GM19452 (cell line): ENCODE results near the gene RXRA.

Experiments
- ATAC-seq: cut with Tn5 transposase; IDR thresholded peaks from one replicate; pipeline ENCODE4 v1.9.1; 2021; ENCODE audit not compliant: unreplicated experiment

RXRA gene

DNA sequence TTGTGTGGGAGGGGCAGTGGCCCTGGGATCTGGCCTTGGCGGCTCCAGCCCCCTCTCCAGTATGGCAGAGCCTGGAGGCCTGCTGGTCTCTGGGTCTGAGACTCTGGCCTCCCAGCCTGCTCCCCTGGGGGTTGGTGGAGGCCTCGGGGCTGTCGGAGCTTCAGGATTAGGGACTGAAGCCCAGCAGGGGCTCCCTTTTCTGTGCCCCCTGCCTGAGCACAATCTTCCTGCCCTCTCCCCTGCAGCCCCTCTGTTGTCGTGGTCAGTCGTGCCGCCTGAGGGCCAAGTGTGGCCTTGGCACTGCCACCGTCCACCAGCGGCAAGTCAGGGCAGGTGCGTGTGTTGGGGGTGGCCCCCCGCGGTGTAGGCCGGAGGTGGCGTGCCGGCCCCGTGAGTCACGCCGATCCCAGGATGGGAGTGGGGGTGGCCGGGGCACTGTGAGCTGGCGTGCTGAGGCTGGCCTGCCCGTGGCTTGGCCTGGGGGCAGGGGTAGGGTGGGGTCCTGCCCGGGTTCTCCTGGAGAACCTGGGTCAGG lies 53.6 kb downstream of the RXRA start:
- ATAC-seq, result no peak

DNA sequence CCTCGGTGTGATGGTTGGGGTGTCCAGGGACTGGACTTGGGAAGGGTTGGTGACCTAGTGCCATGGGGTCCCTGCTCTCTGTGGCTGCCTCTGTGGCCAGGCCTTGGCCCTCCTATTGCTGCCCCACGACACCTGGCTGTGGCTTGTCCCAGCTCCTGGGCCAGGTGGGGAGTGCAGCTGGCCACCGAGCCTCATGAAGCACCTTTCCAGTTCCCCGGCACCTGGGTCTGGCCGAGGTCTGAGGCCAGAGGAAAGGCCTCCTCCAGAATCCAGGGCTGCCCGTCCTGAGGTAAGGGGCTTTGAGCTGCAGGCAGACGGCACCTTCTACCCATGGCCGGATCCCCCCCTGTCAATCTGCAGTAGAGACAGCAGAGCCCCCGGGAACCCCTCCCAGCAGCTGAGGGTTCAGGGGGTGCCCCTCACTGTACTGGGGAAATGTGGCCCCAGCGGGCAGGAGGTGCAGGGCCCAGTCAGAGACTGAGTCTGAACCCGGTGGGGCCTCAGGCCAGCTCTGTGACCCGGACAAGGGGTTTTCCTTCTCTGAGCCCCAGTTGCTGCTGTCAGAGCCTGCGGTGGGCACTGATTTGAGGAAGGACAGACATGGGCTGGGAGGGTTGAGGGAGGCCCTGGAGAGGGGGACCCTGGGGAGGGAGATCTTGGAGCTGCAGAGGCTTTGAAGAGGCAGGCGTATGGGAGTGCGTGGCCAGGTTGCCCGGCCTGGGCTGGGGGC lies 54.5 kb downstream of the RXRA start:
- ATAC-seq, result no peak

DNA sequence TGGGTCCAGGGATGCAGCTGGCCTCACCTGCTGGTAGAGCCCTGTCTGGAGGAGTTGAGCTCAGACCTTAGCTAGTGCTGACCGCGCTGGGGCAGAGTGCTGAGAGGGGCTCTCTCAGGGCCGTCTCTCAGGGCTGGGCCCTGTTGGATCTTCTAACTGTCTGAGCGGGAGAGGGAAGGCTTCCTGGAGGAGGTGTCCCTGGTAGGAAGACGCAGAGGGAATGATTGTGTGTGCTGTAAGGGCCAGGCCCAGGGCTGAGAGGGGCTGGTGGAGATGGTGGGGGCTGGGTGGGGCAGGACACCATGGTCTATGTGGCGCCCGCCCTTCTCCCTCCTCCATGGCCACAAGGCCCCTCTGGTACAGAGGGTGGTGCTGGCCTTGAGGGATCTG lies 55.0 kb downstream of the RXRA start:
- ATAC-seq, result no peak

DNA sequence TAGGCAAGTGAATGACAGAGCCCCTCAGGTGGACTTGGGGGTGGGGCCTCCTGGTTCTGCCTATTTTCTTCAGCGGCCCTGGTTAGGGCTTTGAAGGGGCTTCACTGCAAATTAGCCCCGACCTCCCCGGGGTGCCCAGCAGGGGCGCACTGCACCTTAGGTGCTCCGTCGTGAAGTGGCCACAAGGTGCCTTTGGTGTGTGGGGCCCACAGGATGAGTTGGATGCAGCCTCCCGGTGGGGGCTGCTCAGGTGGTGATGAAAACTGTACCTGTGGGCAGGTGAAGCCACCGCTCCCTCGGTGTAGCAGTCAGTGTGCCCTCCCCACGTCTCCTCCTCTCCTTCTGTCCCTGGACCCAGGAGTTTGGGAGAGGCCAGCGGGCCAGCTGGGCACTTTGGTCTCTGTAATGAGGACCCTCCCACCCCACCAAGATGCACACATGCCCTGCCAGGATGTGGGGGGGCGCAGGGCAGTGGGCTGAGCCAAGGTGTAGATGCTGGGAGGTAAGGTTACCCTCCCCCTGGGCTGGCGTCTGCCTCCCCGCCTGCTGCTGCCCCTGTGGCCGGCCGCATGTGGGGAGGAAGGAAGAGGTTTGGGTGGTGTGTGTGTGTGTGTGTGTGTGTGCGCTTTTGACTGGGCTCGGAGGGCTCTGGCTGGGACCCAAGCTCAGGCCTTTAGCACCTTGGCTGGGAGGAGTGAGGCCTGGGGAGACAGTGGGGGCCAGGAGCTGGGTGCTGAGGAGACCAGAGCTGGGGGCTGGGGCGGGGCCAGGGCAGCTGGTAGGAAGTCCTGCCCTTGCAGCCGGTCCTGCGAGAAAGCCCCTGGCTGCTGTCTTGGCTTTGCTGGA lies 55.6 kb downstream of the RXRA start:
- ATAC-seq, result no peak

DNA sequence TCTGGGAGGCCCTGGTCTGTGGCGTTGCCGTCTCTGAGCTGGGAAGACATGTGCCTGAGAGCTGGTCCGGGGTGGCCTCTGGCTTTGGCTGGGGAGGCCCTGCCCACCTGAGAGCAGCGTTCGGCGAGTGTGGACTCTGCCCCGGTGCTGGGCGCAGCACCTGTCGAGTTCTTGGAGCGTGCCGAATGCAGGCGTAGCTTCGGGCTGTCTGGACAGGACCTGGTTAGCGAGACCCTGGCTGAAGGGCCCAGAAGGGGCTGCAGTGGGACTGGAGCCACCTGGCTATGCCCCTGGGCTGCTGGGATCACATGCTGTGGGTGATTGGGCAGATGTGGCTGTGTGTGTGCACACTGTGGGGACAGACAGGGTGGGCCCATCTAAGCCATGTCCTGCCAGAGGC lies 56.5 kb downstream of the RXRA start:
- ATAC-seq, result no peak

DNA sequence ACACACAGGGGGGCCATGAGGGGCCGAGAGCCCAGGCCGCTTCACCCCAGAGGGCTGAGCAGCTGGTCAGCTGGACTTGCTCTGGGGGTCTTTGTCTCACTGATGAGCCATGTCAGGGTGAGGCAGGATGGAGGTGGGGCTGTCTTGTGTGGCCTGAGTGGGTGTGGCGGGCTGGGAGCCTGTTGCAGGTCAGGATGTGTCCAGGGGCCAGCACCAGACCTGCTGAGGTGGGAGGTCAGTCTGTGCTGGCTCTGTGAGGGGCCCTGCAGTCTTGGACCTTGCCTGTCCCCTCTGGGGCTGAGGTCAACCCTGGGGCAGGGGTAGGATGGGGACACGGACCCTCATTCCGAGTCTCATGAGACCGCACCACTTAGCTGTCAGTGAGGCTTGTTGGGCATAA lies 56.9 kb downstream of the RXRA start:
- ATAC-seq, result no peak

DNA sequence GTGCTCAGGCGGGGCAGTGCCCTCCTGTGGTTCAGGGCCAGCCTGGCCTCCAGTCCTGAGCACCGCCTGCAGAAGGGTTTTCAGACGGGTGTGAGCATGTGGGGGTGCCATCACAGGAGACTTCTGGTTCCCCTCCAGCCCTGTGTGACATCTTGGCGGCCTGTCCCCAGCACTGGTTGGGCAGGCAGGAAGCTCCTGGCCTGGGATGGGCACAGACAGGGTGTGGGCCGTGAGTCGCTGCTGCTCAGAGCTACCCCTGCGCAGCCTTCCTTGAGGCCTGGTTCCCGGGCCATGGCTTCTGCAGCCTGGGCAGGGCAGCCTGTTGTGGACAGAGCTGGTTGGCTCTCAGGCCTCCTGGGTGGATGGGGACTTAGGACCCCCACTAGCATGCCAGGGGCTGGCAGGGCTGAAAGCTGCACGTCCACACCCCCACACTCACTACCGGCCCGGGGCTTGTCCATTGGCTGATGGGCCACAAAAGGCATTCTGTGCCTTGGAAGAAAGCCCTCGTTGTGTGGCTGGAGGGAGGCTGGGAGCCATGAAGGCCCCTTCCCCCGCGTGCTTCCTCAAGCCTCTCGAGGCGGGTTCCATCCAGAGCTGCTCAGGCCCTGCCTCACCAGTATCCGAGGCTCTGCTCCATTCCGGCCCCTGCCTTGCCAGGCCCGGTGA lies 58.7 kb downstream of the RXRA start:
- no peak for ATAC-seq

DNA sequence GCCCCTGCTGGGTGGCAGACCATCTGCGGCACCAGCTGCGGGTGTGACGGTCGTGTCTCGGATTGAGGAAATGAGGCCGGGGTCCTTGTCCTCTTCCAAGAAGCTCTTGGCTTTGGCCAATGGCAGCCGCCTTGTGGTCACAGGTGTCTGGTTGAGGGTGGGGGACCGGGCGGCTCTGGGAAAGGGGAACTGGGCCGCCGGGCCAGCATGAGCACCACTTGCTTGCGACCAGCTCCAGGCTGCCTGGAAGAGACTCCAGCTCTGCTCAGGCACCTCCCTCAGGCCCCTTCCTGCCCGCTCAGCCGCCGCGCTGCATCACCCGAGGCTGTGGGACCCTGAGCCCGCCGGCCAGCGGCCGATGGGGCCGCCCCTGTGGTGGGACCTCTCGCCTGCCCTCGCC lies 59.7 kb downstream of the RXRA start:
- no peak for ATAC-seq

DNA sequence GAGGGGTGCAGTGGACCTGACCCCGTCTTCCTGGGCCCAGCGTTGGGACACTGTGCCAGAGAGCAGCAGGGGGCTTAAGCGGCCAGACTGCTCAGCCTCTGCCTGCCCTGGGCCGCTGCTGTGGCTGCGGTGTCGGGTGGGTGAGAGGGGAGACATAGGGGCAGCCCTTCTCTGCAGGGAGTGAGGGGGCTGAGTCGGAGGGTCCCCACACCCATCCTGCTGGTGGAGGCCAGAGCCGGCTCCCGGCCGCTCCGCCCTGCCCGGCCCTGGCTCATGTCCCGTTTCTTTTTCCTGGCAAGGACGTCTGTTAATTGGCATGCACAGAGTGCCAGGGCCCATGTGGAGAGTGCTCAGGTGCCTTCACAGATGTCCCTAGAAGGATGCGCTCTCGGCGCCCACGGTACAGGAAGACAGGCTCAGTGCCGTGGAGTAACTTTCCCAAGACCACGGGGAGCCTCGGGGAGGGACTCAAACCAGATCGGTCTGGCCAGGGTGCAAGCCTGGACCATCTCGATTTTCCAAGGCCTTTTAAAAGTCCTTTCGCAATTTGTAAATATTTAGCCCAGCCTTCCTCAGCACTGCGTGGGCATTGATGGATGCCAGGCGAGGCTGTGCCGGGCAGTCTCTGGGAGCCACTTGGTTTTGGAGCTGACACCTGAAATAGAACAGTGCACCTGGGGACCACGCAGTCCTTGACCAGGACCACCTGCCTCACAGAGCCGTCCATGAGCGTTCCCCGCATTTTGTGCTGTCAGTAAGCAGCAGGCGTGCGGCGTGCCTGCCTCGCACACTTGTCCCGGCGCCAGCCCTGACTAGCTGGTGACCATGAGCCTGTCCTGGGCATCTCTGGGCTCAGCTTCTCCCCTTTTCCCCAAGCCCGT lies 60.9 kb downstream of the RXRA start:
- ATAC-seq, result no peak

DNA sequence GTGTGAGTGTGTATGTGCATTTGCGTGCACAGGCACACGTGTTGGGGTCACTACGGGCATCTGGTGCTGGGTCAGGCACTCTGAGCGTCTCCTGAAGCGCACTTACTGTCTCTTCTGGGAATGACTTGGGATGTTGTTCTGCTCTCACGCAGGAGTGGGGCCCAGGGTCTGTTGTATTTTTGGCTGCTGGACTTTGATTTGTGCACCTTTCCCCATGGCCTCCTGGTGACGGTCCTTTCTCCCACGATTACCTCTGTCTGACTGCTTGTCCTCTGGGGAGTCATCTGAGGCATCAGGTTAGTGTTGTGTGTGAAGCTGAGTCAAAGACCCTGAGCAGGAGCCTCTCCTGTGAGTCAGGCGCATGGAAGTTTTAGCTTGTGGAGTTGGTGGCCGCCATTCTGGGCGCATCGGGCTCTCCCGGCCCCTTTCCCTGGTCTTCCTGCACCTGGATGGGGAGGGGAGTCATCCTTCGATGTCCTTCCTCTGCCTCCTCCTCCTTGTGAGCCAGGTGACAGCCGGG lies 62.1 kb downstream of the RXRA start:
- ATAC-seq, result no peak

DNA sequence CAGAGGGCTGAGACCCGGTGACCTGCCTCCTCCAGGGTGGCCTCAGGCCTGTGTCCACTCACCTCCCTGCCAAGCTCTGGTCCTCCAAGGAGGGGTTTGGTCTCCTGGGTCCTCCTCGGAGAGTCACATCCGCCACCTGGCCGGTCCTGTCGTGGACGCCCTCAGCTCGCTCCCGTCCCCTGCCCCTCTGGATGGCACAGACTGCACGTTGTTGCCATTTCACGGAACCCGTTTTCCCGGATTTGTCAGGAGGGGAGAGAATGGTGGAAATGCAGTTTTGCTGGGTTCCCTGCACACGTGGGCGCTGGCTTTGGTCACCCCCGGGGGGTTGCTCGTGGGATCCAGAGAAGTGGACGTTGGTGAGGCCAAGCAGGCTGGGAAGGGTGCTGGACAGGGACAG lies 62.7 kb downstream of the RXRA start:
- ATAC-seq, result no peak

DNA sequence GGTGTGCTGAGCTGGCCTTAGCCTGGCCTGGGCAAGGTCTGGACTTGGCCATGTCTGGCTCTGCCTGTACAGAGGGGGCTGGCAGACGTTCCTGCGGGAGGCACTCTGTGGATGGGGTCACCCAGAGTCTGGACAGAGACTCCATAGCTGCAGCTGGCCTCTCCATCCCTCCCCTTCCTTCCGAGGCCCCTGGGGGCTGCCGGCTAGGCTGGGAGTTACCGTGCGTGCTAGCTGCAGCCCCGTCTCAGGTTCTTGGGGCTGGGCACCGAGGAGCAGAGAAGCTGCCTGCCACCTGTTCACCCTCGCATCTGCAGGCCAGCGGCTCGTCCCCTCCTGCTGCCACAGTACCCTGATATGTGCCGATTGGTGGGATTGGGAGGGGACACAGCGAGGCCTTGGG lies 63.4 kb downstream of the RXRA start:
- no peak for ATAC-seq

DNA sequence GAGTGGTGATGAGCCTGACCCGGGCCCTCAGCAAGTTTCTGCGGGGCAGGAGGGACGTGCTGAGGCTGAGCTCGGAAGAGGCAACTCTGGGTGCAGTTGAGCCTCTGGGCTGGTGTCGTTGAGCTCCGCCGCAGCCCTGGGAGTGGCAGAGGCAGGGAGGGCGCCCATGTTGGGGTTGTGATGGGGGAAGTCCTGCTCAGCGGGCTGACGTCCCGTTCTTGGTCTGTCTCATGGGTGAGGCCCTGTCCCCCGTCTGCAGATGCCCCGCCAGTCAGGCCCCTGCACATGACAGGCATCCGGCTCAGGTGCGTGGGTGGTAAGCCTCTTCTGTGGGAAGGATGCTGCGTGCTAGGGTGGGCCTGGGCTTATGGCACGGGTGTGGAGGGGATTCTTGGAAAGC lies 64.3 kb downstream of the RXRA start:
- peak; percentile 15 for ATAC-seq

DNA sequence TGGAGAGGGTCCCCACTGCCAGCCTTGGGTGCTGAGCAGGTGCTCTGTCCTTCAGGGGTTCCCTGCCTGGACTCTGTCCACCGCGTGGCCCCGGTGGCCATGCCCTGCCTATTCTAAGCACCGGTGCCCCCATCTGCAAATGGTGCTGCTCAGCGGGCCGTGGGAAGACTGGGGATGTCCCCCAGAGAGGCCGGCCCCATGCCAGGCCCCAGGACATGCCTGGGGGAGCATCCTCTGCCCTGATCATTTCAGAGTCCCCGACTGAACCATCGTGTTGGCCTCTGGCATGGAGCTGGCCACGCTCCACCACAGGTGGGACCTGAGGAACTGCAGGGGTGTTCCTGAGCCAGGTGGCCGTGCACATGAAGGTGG lies 64.7 kb downstream of the RXRA start:
- peak; percentile 35 for ATAC-seq

DNA sequence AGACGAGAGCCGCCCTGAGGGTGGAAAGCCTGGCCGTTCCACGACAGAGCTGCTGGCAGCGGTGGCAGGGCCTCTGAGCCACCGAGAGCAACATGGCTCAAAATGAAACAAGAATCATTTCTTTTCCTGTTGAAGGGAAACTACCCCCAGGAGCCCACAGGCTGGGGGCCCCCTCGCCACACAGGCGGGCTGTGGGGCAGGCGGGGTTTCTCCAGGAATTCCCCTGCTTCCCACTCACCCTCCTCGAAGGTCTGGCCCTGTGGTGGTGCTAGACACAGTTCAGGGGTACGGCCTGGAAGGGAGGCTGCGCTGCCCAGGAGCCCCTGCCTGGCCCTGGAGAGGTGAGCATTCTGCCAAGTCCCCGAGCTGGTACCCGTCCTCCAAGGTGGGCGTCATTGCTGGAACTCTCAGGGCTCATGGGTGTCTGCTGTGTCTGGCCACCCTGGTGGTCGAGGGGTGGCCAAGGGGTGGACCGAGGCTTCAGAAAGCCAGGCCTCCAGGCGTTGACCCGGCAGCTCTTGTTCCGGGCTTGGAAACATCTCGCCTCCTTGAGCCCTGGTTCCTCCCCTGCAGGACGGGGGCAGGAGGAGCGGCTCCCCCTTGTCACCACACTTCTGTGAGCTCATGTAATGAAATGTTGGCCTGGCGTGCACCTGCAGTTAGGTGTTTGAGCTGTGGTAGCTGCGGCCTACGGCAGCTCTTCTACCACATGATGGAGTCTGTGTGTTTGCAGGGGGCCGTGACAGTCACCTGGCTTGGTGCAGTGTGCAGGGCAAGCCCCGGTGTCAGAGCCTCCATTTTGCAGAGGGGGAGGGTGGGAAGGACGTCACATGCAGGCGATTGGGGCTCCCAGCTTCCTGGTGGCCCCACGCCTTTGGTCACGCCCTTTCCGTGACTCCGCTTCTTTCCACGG lies 65.3 kb downstream of the RXRA start:
- ATAC-seq, result peak; percentile 53

DNA sequence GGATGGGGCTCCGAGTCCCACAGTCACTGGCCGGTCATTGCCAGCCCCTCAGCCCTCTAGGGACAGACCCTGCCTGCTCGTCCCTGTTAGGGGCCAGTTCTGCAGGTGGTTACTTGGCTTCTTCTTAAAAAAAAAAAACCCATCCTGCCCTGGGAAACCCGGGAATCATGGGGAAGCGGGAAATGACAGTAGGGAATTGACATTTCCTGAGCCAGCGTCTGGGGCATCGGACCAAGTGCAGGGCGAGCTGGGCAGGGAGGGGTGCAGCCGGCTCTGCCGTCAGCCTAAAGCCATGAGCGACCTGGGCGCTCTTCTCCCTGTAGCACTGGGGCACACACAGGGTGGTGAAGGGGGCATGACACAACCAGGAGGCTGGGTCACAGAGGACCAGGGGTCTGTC lies 66.6 kb downstream of the RXRA start:
- no peak for ATAC-seq

DNA sequence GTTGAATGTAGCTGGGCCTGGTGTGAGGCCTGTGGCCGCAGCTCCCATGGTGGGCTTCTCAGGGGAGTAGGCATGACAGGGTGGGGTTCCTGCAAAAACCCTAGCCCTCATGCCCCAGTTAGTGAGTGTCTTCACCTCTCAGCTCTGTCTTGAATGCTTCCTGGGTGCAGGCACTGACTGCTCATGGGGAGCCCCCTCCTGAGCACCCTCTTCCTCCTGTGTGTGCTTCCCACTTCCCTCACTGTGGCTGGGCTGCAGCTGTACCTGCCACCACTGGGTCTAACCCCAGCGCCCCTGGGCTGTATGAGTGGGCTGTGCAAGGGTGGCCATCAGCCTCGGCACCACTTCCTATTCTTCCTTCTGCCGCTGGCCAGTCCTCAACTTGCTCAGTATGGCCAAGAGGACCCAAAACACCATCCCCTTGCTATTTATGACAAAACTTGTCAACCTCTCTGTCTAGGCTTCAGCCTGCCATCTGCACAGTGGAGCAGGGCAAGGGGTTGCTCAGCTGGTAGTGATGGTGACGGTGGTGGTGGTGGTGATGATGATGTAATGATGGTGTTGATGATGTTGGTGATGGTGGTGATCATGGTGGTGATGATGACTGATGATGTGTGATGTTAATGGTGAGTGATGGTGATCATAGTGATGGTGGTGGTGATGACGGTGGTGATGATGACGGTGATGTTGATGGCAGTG lies 67.5 kb downstream of the RXRA start:
- ATAC-seq, result no peak

DNA sequence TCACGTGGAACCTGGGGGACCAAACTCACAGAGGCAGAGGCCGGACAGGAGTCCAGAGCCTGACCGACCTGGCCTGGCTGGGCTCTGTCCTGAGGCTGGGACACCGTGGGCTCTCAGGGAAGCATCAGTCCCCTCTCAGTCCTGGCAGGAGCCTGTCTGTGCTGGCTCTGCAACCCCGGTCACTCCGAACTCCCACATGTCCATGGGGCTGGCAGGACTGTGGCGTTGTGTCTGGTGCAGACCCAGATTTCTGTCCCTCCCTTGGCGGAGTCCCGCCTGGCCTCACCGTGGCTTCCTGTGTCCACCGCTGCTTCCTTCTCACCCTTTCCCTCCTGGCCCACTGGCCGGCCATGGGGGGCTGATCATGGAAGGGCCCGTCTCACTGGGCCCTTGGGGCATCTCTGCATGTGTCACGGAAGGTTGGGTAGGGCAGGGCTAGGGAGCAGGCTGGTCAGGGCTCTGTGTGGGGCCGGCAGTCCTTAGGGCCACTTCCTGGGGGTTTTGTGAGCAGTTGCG lies 68.8 kb downstream of the RXRA start:
- no peak for ATAC-seq
